K562 (cell line): ENCODE results near the gene RCOR3. TPM values are rescaled to one million over a fixed set of nuclear protein-coding genes. Genes with fewer than 3 reads are reported as not detected.

Experiments used
- ARID1B ChIP-seq: fragments of 450-650 bp; IDR thresholded peaks from 2 replicates; pipeline ENCODE4 v1.6.1; 2016; ENCODE audit warnings: antibody characterized with exemption, mild to moderate bottlenecking, inconsistent platforms
- ATF1 ChIP-seq, 2 experiments: fragments of 450-650 bp in 1 of 2; IDR thresholded peaks; 2 replicates each; pipeline ENCODE4 v1.6.1; 2016; ENCODE audit warnings: missing compliant biosample characterization in 1 of 2, missing genetic modification characterization in 1 of 2
- CHD4 ChIP-seq: fragments of 200-600 bp; sonication (generic); IDR thresholded peaks from 3 replicates; pipeline ENCODE4 v1.6.1; 2012; ENCODE audit warnings: low read depth, mild to moderate bottlenecking, mixed read lengths, low read length, inconsistent platforms; ENCODE audit not compliant: insufficient read depth, insufficient replicate concordance, poor library complexity, severe bottlenecking
- CHD7 ChIP-seq: fragments of 200-600 bp; sonication (generic); IDR thresholded peaks from one replicate; pipeline ENCODE4 v1.6.1; 2012; ENCODE audit warnings: mild to moderate bottlenecking, low read depth, low read length, inconsistent platforms
- ELF4 ChIP-seq: fragments of 450-650 bp; formaldehyde crosslinking; IDR thresholded peaks from 2 replicates; pipeline ENCODE4 v1.4.0; 2022; ENCODE audit warnings: missing genetic modification characterization
- MAFG ChIP-seq: fragments of 450-650 bp; conservative IDR thresholded peaks from 2 replicates; pipeline ENCODE4 v1.6.1; 2016; ENCODE audit warnings: missing genetic modification characterization, missing compliant biosample characterization
- NFATC3 ChIP-seq: fragments of 450-650 bp; IDR thresholded peaks from 2 replicates; pipeline ENCODE4 v1.6.1; 2017; ENCODE audit warnings: mild to moderate bottlenecking
- SIN3A ChIP-seq, 2 experiments: fragments of 150-350 bp in 1 of 2; IDR thresholded peaks; 2 replicates each; pipeline ENCODE4 v1.6.1; 2011 to 2016; ENCODE audit warnings: borderline replicate concordance in 2 of 2, low read depth in 2 of 2, low read length in 2 of 2, mild to moderate bottlenecking in 2 of 2, moderate library complexity in 2 of 2; ENCODE audit not compliant: control insufficient read depth in 1 of 2
- UBTF ChIP-seq, 2 experiments: IDR thresholded peaks; 2 replicates each; pipeline ENCODE4 v1.6.1; 2012; ENCODE audit warnings: improper control_type of control experiment in 2 of 2, low read depth in 2 of 2, low read length in 2 of 2, borderline replicate concordance in 1 of 2
- ZNF212 ChIP-seq: fragments of 450-650 bp; formaldehyde crosslinking; IDR thresholded peaks from 2 replicates; pipeline ENCODE4 v1.4.0; 2020; ENCODE audit warnings: mild to moderate bottlenecking
- ZNF41 ChIP-seq: fragments of 250-450 bp; sonication (Bioruptor Pico); conservative IDR thresholded peaks from 2 replicates; pipeline ENCODE4 v1.4.0; 2020; ENCODE audit warnings: mild to moderate bottlenecking
- ZNF431 ChIP-seq: sonication (generic); formaldehyde crosslinking; IDR thresholded peaks from 2 replicates; pipeline ENCODE4 v1.8.0; 2022; ENCODE audit warnings: mild to moderate bottlenecking, missing genetic modification reagents
- ZNF445 ChIP-seq: fragments of 250-450 bp; sonication (Bioruptor Pico); IDR thresholded peaks from 2 replicates; pipeline ENCODE4 v1.4.0; 2020; ENCODE audit warnings: low read depth, mild to moderate bottlenecking, moderate library complexity
- ZNF583 ChIP-seq: fragments of 250-450 bp; sonication (Bioruptor Pico); IDR thresholded peaks from 2 replicates; pipeline ENCODE4 v1.4.0; 2020
- polyA plus RNA-seq, 8 experiments: library from polyadenylated mRNA; depleted of rRNA in 4 of 8; stranded (reverse) in 5 of 8; unstranded in 3 of 8; fragments of >200 nt; fragmentation: Nextera tagmentation in 2 of 8; fragmentation: Illumina TruSeq in 1 of 8; extraction: Ambion mirVana in 2 of 8; extraction: Trizol in 1 of 8; gene quantifications; 2 replicates each; pipeline versions ENCODE4 v1.2.1 to v1.2.3, GENCODE V29; 2011 to 2014; ENCODE audit warnings: inconsistent platforms in 1 of 8, missing spikeins in 1 of 8
- total RNA-seq, 7 experiments: library from RNA; depleted of rRNA in 6 of 7; stranded (reverse); fragments of >200 nt in 6 of 7; fragmentation: Illumina TruSeq in 2 of 7; extraction: Trizol in 2 of 7; gene quantifications; 2 replicates each; pipeline versions ENCODE4 v1.2.1 to v1.2.3, GENCODE V29; 2011 to 2021; ENCODE audit warnings: low replicate concordance in 1 of 7

The RCOR3 gene
- total and polyA plus RNA-seq, 9 of the 15 experiments (the other 6 are each of a cell fraction or from before 2014, with no cell fraction given): 9.7 to 42.7 (median 29.5) TPM

- no peak for TF ChIP-seq ZNF212
- TF ChIP-seq ELF4 (CRISPR knock-in tag): no peak
- TF ChIP-seq UBTF (IDR thresholded peaks at IDR 0.05; ENCODE audit: borderline replicate concordance in 1 of 2, low read depth in 2 of 2, low read length in 2 of 2): 0 out of 4 replicates have a peak, but pooled peaks of 1 of the 2 experiments have one; percentile 25
- no peak for TF ChIP-seq CHD4
- peak; percentile 80 for TF ChIP-seq MAFG
- 0 out of 2 replicates have a peak, but pooled peaks have one; percentile 9 for TF ChIP-seq ARID1B
- no peak for TF ChIP-seq ZNF41 (CRISPR knock-in tag)
- no peak for TF ChIP-seq ZNF445 (CRISPR knock-in tag)
- no peak for TF ChIP-seq CHD7
- no peak for TF ChIP-seq ZNF583 (CRISPR knock-in tag)
- TF ChIP-seq SIN3A (IDR thresholded peaks at IDR 0.05; ENCODE audit: borderline replicate concordance in 2 of 2, control insufficient read depth in 1 of 2, low read depth in 2 of 2, low read length in 2 of 2): no peak
- no peak for TF ChIP-seq NFATC3
- TF ChIP-seq ZNF431 (CRISPR knock-in tag): no peak
- no peak for TF ChIP-seq ATF1 (CRISPR knock-in tag; IDR thresholded peaks at IDR 0.05)
- no peak for TF ChIP-seq ATF1 (tag; IDR thresholded peaks at IDR 0.05)
These were observed 22.3 kb downstream of the RCOR3 start (continued) for GRCh38 chr1:211281320-211282022.
